HepG2 (cell line): ENCODE results near the gene C16orf86. TPM values are rescaled to one million over a fixed set of nuclear protein-coding genes. Genes with fewer than 3 reads are reported as not detected.

Experiments used
- ARNT2 ChIP-seq: sonication (generic); formaldehyde crosslinking; IDR thresholded peaks from 2 replicates; pipeline ENCODE4 v1.8.0; 2022; ENCODE audit warnings: mild to moderate bottlenecking, low read depth, missing genetic modification reagents, moderate library complexity
- BHLHE40 ChIP-seq: IDR thresholded peaks from 2 replicates; pipeline ENCODE4 v1.6.1; 2011; ENCODE audit warnings: low read length, improper control_type of control experiment
- CBX2 ChIP-seq, 2 experiments: fragments of 200-600 bp in 1 of 2; sonication (generic); formaldehyde crosslinking in 1 of 2; IDR thresholded peaks; 2 replicates each; pipeline versions ENCODE4 v1.7.0 to v1.8.1; 2018 to 2022; ENCODE audit warnings: low read depth in 2 of 2, low read length in 1 of 2, mild to moderate bottlenecking in 1 of 2, missing genetic modification reagents in 1 of 2
- GABPA ChIP-seq, 2 experiments: IDR thresholded peaks; 2 replicates each; pipeline ENCODE4 v1.6.1; 2011 to 2016; ENCODE audit warnings: low read depth in 2 of 2, low read length in 1 of 2, missing biosample characterization in 1 of 2, missing genetic modification characterization in 1 of 2
- GABPB1 ChIP-seq: IDR thresholded peaks from 2 replicates; pipeline ENCODE4 v1.6.1; 2016; ENCODE audit warnings: mild to moderate bottlenecking, missing genetic modification reagents, moderate library complexity, missing compliant biosample characterization
- MEIS2 ChIP-seq: sonication (generic); formaldehyde crosslinking; IDR thresholded peaks from 2 replicates; pipeline ENCODE4 v1.9.0; 2021; ENCODE audit warnings: mild to moderate bottlenecking, missing genetic modification reagents
- PAWR ChIP-seq: sonication (generic); formaldehyde crosslinking; IDR thresholded peaks from 2 replicates; pipeline ENCODE4 v1.4.0; 2020; ENCODE audit warnings: missing genetic modification reagents, mild to moderate bottlenecking, borderline replicate concordance
- RFX1 ChIP-seq: fragments of 450-650 bp; IDR thresholded peaks from 2 replicates; pipeline ENCODE4 v1.6.1; 2017
- SATB2 ChIP-seq: sonication (generic); formaldehyde crosslinking; IDR thresholded peaks from 2 replicates; pipeline ENCODE4 v1.5.0; 2020; ENCODE audit warnings: missing genetic modification reagents
- SP2 ChIP-seq: sonication (generic); formaldehyde crosslinking; IDR thresholded peaks from 2 replicates; pipeline ENCODE4 v1.5.1; 2020; ENCODE audit warnings: mild to moderate bottlenecking, missing genetic modification reagents
- SRSF1 ChIP-seq: fragments of 200-400 bp; formaldehyde crosslinking; optimal IDR thresholded peaks from 2 replicates; pipeline ENCODE3; 2017; ENCODE audit warnings: mild to moderate bottlenecking, low read depth, low read length, moderate library complexity
- STAT5B ChIP-seq: sonication (generic); formaldehyde crosslinking; IDR thresholded peaks from 2 replicates; pipeline ENCODE4 v1.4.0; 2020; ENCODE audit warnings: missing genetic modification reagents
- ZNF552 ChIP-seq: sonication (generic); formaldehyde crosslinking; IDR thresholded peaks from 2 replicates; pipeline ENCODE4 v1.9.0; 2022; ENCODE audit warnings: missing genetic modification reagents, mild to moderate bottlenecking, borderline replicate concordance
- polyA plus RNA-seq, 8 experiments: library from polyadenylated mRNA; depleted of rRNA in 3 of 8; stranded (reverse) in 7 of 8; unstranded in 1 of 8; fragments of >200 nt; fragmentation: Illumina TruSeq in 4 of 8; extraction: Trizol in 4 of 8; gene quantifications; 2 replicates each; pipeline versions ENCODE4 v1.2.1 to v1.2.3, GENCODE V29; 2011 to 2016; ENCODE audit warnings: low read depth in 4 of 8, missing spikeins in 1 of 8, mixed read lengths in 1 of 8; ENCODE audit not compliant: insufficient read depth in 1 of 8
- total RNA-seq, 5 experiments: library from RNA; depleted of rRNA; stranded (reverse); fragments of >200 nt; fragmentation: Illumina TruSeq; extraction: Trizol; gene quantifications; 2 replicates each; pipeline ENCODE4 v1.2.3, GENCODE V29; 2016; ENCODE audit warnings: low read depth in 1 of 5
- TF ChIP-seq, protein P1 (sequence below): sonication (generic); formaldehyde crosslinking; IDR thresholded peaks from 2 replicates; pipeline ENCODE4 v1.4.0; 2020; ENCODE audit warnings: missing genetic modification reagents
- TF ChIP-seq, protein P2 (sequence below): sonication (generic); formaldehyde crosslinking; IDR thresholded peaks from 2 replicates; pipeline ENCODE4 v1.8.1; 2023; ENCODE audit warnings: mild to moderate bottlenecking, missing genetic modification reagents
- TF ChIP-seq, protein P3 (sequence below): sonication (generic); formaldehyde crosslinking; IDR thresholded peaks from 2 replicates; pipeline ENCODE4 v1.5.0; 2020; ENCODE audit warnings: mild to moderate bottlenecking, missing genetic modification reagents

C16orf86 gene
- total and polyA plus RNA-seq, 2 of the 13 experiments (the other 11 are each of a cell fraction or from before 2014, with no cell fraction given): 1.5 to 3.1 TPM

DNA sequence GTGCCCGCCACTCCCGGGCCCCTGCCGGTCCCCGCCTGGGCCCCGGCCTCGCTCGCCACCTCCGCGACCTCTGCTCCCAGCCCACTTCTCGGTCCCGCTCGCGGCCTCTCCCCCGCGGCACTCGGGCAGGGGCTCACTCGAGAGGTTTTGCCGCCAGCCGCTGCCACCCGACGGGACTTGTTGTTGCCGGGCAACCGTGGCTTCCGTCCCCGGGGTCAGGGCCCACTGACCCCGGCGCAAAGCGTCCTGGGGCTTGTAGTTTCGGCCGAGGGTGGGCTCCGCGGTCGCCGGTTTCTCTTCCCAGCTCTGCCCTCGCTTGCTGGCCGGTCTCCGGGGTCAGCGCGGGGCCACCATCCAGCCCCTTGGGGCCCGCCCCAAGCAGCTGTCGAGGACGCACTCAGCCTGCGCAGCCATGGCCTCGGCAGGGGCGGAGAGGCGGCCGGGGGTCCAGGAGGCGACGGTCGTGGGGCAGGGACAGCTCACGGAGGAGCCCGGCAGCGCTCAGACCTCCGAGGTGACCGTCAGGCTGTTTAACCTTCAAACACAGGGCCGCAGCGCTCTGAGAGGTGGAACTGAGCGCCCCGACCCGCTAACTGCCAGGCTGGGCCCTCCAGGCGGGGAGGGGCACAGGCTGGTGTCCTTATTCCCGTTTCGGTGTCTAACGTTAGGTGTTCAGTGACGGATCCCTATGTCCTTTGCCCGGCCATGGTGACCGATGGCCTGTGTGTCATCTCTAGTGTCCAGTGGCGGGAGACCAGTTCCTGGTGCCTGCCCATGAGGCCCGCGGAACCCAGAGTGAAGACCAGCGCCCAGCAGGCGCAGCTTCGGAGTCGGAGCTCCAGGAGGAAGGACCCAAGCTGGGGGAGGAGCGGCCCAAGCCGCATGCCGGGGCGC lies at the start of gene C16orf86, which contains the start of gene ENKD1 (continued):
- TF ChIP-seq, protein P1, sequence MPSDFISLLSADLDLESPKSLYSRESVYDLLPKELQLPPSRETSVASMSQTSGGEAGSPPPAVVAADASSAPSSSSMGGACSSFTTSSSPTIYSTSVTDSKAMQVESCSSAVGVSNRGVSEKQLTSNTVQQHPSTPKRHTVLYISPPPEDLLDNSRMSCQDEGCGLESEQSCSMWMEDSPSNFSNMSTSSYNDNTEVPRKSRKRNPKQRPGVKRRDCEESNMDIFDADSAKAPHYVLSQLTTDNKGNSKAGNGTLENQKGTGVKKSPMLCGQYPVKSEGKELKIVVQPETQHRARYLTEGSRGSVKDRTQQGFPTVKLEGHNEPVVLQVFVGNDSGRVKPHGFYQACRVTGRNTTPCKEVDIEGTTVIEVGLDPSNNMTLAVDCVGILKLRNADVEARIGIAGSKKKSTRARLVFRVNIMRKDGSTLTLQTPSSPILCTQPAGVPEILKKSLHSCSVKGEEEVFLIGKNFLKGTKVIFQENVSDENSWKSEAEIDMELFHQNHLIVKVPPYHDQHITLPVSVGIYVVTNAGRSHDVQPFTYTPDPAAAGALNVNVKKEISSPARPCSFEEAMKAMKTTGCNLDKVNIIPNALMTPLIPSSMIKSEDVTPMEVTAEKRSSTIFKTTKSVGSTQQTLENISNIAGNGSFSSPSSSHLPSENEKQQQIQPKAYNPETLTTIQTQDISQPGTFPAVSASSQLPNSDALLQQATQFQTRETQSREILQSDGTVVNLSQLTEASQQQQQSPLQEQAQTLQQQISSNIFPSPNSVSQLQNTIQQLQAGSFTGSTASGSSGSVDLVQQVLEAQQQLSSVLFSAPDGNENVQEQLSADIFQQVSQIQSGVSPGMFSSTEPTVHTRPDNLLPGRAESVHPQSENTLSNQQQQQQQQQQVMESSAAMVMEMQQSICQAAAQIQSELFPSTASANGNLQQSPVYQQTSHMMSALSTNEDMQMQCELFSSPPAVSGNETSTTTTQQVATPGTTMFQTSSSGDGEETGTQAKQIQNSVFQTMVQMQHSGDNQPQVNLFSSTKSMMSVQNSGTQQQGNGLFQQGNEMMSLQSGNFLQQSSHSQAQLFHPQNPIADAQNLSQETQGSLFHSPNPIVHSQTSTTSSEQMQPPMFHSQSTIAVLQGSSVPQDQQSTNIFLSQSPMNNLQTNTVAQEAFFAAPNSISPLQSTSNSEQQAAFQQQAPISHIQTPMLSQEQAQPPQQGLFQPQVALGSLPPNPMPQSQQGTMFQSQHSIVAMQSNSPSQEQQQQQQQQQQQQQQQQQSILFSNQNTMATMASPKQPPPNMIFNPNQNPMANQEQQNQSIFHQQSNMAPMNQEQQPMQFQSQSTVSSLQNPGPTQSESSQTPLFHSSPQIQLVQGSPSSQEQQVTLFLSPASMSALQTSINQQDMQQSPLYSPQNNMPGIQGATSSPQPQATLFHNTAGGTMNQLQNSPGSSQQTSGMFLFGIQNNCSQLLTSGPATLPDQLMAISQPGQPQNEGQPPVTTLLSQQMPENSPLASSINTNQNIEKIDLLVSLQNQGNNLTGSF (CRISPR knock-in tag): 0 out of 2 replicates have a peak, but pooled peaks have one; percentile 19
- TF ChIP-seq STAT5B (0 out of 2 replicates have a peak, but pooled peaks have one; percentile 2), SRSF1 (peak; percentile 59), SATB2 (CRISPR knock-in tag) (peak; percentile 75), BHLHE40 (no peak), MEIS2 (CRISPR knock-in tag) (peak; percentile 72; the same call in 1 of the 2 replicates), ZNF552 (CRISPR knock-in tag) (peak; percentile 9; the same call in 1 of the 2 replicates), ARNT2 (CRISPR knock-in tag) (0 out of 2 replicates have a peak, but pooled peaks have one; percentile 57), GABPA (IDR thresholded peaks at IDR 0.05; ENCODE audit: low read depth, low read length) (no peak), GABPA (CRISPR knock-in tag; IDR thresholded peaks at IDR 0.05; ENCODE audit: low read depth) (peak; percentile 92), GABPB1 (peak; percentile 96), SP2 (CRISPR knock-in tag) (peak; percentile 70), CBX2 (IDR thresholded peaks at IDR 0.05; ENCODE audit: low read depth, low read length) (no peak), CBX2 (CRISPR knock-in tag; IDR thresholded peaks at IDR 0.05; ENCODE audit: low read depth) (no peak), PAWR (CRISPR knock-in tag) (no peak; the same call in 1 of the 2 replicates), RFX1 (peak; percentile 84)
- TF ChIP-seq, protein P2, sequence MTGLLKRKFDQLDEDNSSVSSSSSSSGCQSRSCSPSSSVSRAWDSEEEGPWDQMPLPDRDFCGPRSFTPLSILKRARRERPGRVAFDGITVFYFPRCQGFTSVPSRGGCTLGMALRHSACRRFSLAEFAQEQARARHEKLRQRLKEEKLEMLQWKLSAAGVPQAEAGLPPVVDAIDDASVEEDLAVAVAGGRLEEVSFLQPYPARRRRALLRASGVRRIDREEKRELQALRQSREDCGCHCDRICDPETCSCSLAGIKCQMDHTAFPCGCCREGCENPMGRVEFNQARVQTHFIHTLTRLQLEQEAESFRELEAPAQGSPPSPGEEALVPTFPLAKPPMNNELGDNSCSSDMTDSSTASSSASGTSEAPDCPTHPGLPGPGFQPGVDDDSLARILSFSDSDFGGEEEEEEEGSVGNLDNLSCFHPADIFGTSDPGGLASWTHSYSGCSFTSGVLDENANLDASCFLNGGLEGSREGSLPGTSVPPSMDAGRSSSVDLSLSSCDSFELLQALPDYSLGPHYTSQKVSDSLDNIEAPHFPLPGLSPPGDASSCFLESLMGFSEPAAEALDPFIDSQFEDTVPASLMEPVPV (CRISPR knock-in tag): no peak; the same call in 1 of the 2 replicates
- TF ChIP-seq, protein P3, sequence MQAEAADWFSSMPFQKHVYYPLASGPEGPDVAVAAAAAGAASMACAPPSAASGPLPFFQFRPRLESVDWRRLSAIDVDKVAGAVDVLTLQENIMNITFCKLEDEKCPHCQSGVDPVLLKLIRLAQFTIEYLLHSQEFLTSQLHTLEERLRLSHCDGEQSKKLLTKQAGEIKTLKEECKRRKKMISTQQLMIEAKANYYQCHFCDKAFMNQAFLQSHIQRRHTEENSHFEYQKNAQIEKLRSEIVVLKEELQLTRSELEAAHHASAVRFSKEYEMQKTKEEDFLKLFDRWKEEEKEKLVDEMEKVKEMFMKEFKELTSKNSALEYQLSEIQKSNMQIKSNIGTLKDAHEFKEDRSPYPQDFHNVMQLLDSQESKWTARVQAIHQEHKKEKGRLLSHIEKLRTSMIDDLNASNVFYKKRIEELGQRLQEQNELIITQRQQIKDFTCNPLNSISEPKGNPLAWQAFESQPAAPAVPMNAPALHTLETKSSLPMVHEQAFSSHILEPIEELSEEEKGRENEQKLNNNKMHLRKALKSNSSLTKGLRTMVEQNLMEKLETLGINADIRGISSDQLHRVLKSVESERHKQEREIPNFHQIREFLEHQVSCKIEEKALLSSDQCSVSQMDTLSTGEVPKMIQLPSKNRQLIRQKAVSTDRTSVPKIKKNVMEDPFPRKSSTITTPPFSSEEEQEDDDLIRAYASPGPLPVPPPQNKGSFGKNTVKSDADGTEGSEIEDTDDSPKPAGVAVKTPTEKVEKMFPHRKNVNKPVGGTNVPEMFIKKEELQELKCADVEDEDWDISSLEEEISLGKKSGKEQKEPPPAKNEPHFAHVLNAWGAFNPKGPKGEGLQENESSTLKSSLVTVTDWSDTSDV: peak; percentile 74; the same call in 1 of the 2 replicates
